NOMO-1 treated with DMSO at 0.1 percent for 48 hours (cell line): ENCODE results near the gene GRAP.

Experiments used
- DNase-seq: peaks from one replicate; lab custom pipeline; 2025; ENCODE audit not compliant: unreplicated experiment; lab: John Stamatoyannopoulos, UW

Gene GRAP

GRCh38 chr17:18986541-18987229, 60.1 kb downstream of the GRAP start:
- DNase-seq: no peak

- DNase-seq: no peak
These were observed 61.3 kb downstream of the GRAP start for GRCh38 chr17:18985475-18985874.

- DNase-seq: no peak
These were observed 62.3 kb downstream of the GRAP start for GRCh38 chr17:18984273-18985114.

GRCh38 chr17:18981642-18982424, 64.9 kb downstream of the GRAP start:
- DNase-seq: no peak

GRCh38 chr17:18981335-18981641, 65.5 kb downstream of the GRAP start:
- DNase-seq: no peak

GRCh38 chr17:18980682-18981334, 65.9 kb downstream of the GRAP start:
- no peak for DNase-seq

GRCh38 chr17:18978655-18979054, 68.1 kb downstream of the GRAP start:
- DNase-seq: no peak

- no peak for DNase-seq
These were observed 68.7 kb downstream of the GRAP start for GRCh38 chr17:18978050-18978449.

GRCh38 chr17:18977646-18978045, 69.1 kb downstream of the GRAP start:
- DNase-seq: no peak

GRCh38 chr17:18977021-18977420, 69.7 kb downstream of the GRAP start:
- DNase-seq: no peak

GRCh38 chr17:18976201-18976600, 70.6 kb downstream of the GRAP start:
- no peak for DNase-seq

- no peak for DNase-seq
These were observed 71.2 kb downstream of the GRAP start for GRCh38 chr17:18975597-18975996.

- DNase-seq: no peak
These were observed 72.2 kb downstream of the GRAP start for GRCh38 chr17:18974407-18975149.

- DNase-seq: no peak
These were observed 75.0 kb downstream of the GRAP start for GRCh38 chr17:18971801-18972200.
